Neural progenitor cell (in vitro differentiated cells): ENCODE measurements around the gene MRAS. TPM values are rescaled to one million over a fixed set of nuclear protein-coding genes. Genes with fewer than 3 reads are reported as not detected.

Source experiments
- DNase-seq: peaks from one replicate; pipeline ENCODE4 v3.0.0-alpha.2; 2016; ENCODE audit warnings: low spot score
- H2AFZ ChIP-seq: fragments of 200-600 bp; sonication (generic); replicated peaks from 2 replicates; pipeline ENCODE4 v1.6.1; 2016; ENCODE audit warnings: antibody characterized with exemption
- H3F3A ChIP-seq: fragments of 200-600 bp; sonication (generic); 2 replicates; pipeline ENCODE4 v1.6.1; 2016; ENCODE audit warnings: antibody characterized with exemption, low read depth
- H3K27ac ChIP-seq: fragments of 200-600 bp; sonication (generic); 2 replicates; pipeline ENCODE4 v1.5.1; 2016; ENCODE audit warnings: mild to moderate bottlenecking
- H3K27me3 ChIP-seq: fragments of 200-600 bp; sonication (generic); 2 replicates; pipeline ENCODE4 v1.6.1; 2016; ENCODE audit warnings: mild to moderate bottlenecking, moderate library complexity
- H3K36me3 ChIP-seq: fragments of 200-600 bp; sonication (generic); 2 replicates; pipeline ENCODE4 v1.5.1; 2016
- H3K4me1 ChIP-seq: fragments of 200-600 bp; sonication (generic); 2 replicates; pipeline ENCODE4 v1.6.1; 2016; ENCODE audit warnings: mixed run types
- H3K4me2 ChIP-seq: fragments of 200-600 bp; sonication (generic); 2 replicates; pipeline ENCODE4 v1.6.1; 2016
- H3K4me3 ChIP-seq: fragments of 200-600 bp; sonication (generic); 2 replicates; pipeline ENCODE4 v1.5.1; 2016
- H3K79me2 ChIP-seq: fragments of 200-600 bp; sonication (generic); 2 replicates; pipeline ENCODE4 v1.6.1; 2016; ENCODE audit warnings: low read depth
- H3K9ac ChIP-seq: fragments of 200-600 bp; sonication (generic); 2 replicates; pipeline ENCODE4 v1.6.1; 2016
- H3K9me3 ChIP-seq: fragments of 200-600 bp; sonication (generic); 2 replicates; pipeline ENCODE4 v1.5.1; 2016; ENCODE audit warnings: low read depth
- H4K20me1 ChIP-seq: fragments of 200-600 bp; sonication (generic); 2 replicates; pipeline ENCODE4 v1.6.1; 2016; ENCODE audit warnings: low read depth
- H3K27ac Mint-ChIP-seq: 3 replicates; pipeline ENCODE4 v1.8.0; 2021; ENCODE audit warnings: mixed read lengths
- H3K27me3 Mint-ChIP-seq: 2 replicates; pipeline ENCODE4 v1.8.0; 2022; ENCODE audit warnings: low read depth, mild to moderate bottlenecking, inconsistent platforms, moderate library complexity, mixed read lengths; ENCODE audit not compliant: insufficient read depth
- H3K36me3 Mint-ChIP-seq: 3 replicates; pipeline ENCODE4 v1.8.0; 2021; ENCODE audit warnings: mixed read lengths
- H3K4me1 Mint-ChIP-seq: 3 replicates; pipeline ENCODE4 v1.8.0; 2021; ENCODE audit warnings: mixed read lengths
- H3K4me3 Mint-ChIP-seq: 3 replicates; pipeline ENCODE4 v1.8.0; 2021; ENCODE audit warnings: mild to moderate bottlenecking, moderate library complexity, mixed read lengths
- H3K9me3 Mint-ChIP-seq: 3 replicates; pipeline ENCODE4 v1.8.0; 2020; ENCODE audit warnings: mixed read lengths
- CTCF ChIP-seq: fragments of 200-600 bp; sonication (generic); IDR thresholded peaks from 2 replicates; pipeline ENCODE4 v1.5.1; 2017; ENCODE audit warnings: antibody characterized with exemption, mild to moderate bottlenecking
- EZH2 ChIP-seq: fragments of 200-600 bp; sonication (generic); IDR thresholded peaks from 2 replicates; pipeline ENCODE4 v1.6.1; 2017; ENCODE audit warnings: antibody characterized with exemption, mild to moderate bottlenecking, moderate library complexity
- EZH2phosphoT487 ChIP-seq: fragments of 200-600 bp; sonication (generic); IDR thresholded peaks from 2 replicates; pipeline ENCODE4 v1.6.1; 2017; ENCODE audit warnings: antibody characterized with exemption
- total RNA-seq: library from RNA; depleted of rRNA; stranded (reverse); fragments of >200 nt; gene quantifications from 2 replicates; pipeline ENCODE4 v1.2.3, GENCODE V29; 2015; ENCODE audit warnings: low replicate concordance

Gene MRAS
- total RNA-seq, 1 donor from 2014 or later, result 17.2 TPM

- no peaks in the 10 kb centered on the region for H4K20me1 ChIP-seq
- no peak overlapping the region for H3K27ac Mint-ChIP-seq
- no peaks in the 10 kb centered on the region for H3K9me3 ChIP-seq
- no peaks in the 10 kb centered on the region for H3F3A ChIP-seq
- DNase-seq, result no peak
- no peaks in the 10 kb centered on the region for H3K36me3 ChIP-seq
- peaks cover 7% of the 10 kb centered on the region for H3K4me1 ChIP-seq
- H3K79me2 ChIP-seq, result no peaks in the 10 kb centered on the region
- H2AFZ ChIP-seq, result no peak overlapping the region
- no peak for TF ChIP-seq EZH2phosphoT487
- no peak for TF ChIP-seq CTCF
- no peak for TF ChIP-seq EZH2
- peaks cover 30% of the 10 kb centered on the region for H3K4me1 Mint-ChIP-seq
- H3K36me3 Mint-ChIP-seq, result no peaks in the 10 kb centered on the region
- no peak overlapping the region for H3K27ac ChIP-seq
- no peak overlapping the region for H3K9ac ChIP-seq
- peaks cover 5% of the 10 kb centered on the region for H3K27me3 Mint-ChIP-seq
- no peak overlapping the region for H3K4me3 ChIP-seq
- no peak overlapping the region for H3K4me3 Mint-ChIP-seq
- H3K27me3 ChIP-seq, result no peaks in the 10 kb centered on the region
- H3K4me2 ChIP-seq, result no peak overlapping the region
- no peaks in the 10 kb centered on the region for H3K9me3 Mint-ChIP-seq
Measured at GRCh38 chr3:138445654-138446053, 97.3 kb downstream of the MRAS start.

DNA sequence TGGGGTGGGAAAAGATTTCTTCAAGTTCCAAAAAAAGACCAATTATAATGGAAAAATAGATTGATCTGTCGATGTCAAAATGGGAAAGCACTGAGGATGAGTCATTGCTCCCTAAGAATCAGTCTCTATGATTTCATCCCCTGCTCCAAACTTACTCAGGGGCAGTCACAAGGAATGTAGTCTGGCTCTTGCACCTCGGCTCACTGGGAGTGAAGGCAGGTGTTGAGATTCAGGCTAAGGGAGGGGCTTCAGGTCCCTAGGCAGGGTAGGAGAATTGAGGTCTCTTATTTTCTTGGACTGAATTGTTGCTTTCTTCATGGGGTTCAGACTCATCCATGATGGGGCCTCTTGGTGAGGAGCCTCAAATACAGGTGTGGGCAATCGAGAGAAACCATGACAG lies 100.3 kb downstream of the MRAS start:
- H3K4me1 Mint-ChIP-seq, result peaks cover 4% of the 10 kb centered on the region

DNA sequence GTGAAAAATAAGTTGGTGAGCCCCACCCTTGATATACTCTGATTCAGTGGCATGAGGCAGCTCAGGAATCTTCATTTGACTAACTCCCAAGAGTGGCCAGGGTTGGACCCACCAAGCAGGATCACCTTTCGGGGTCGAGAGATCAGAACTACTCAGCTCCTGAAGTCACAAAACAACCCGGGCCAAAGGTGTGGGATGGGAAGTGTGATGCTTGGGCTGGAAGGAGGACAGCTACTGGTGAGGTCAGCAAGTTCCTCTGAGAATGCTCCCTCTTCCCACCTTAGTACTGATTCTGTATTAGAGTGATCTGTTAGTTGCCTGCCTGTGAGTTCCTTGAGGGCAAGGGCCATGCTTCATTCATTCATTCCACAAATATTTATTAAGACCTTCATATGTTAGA lies 101.1 kb downstream of the MRAS start:
- H3K4me3 Mint-ChIP-seq, result no peak overlapping the region
- Histone ChIP-seq H3K36me3 (no peaks in the 10 kb centered on the region), H3K4me1 (no peaks in the 10 kb centered on the region), H3K9ac (no peak overlapping the region), H3K27ac (no peak overlapping the region), H3K4me2 (no peak overlapping the region), H3K9me3 (no peaks in the 10 kb centered on the region), H3K79me2 (no peaks in the 10 kb centered on the region), H4K20me1 (no peaks in the 10 kb centered on the region), H2AFZ (no peak overlapping the region), H3K27me3 (no peaks in the 10 kb centered on the region), H3K4me3 (no peak overlapping the region), H3F3A (no peaks in the 10 kb centered on the region)
- no peaks in the 10 kb centered on the region for H3K36me3 Mint-ChIP-seq
- H3K27ac Mint-ChIP-seq, result no peak overlapping the region
- peaks cover 6% of the 10 kb centered on the region for H3K27me3 Mint-ChIP-seq
- H3K9me3 Mint-ChIP-seq, result no peaks in the 10 kb centered on the region
- no peak for TF ChIP-seq CTCF
- TF ChIP-seq EZH2phosphoT487, result no peak
- no peak for TF ChIP-seq EZH2
- no peak for DNase-seq
- no peaks in the 10 kb centered on the region for H3K4me1 Mint-ChIP-seq

More for the DNA sequence above, 100.3 kb downstream of the MRAS start:
- Mint-ChIP-seq H3K4me3 (no peak overlapping the region), H3K27me3 (peaks cover 6% of the 10 kb centered on the region), H3K36me3 (no peaks in the 10 kb centered on the region), H3K9me3 (no peaks in the 10 kb centered on the region), H3K27ac (no peak overlapping the region)
- no peak overlapping the region for H3K4me3 ChIP-seq
- H3K79me2 ChIP-seq, result no peaks in the 10 kb centered on the region
- H3F3A ChIP-seq, result no peaks in the 10 kb centered on the region
- H3K9ac ChIP-seq, result no peak overlapping the region
- H2AFZ ChIP-seq, result no peak overlapping the region
- no peak overlapping the region for H3K27ac ChIP-seq
- no peak for DNase-seq
- H3K4me2 ChIP-seq, result no peak overlapping the region
- no peaks in the 10 kb centered on the region for H4K20me1 ChIP-seq
- no peaks in the 10 kb centered on the region for H3K9me3 ChIP-seq
- H3K36me3 ChIP-seq, result no peaks in the 10 kb centered on the region
- H3K4me1 ChIP-seq, result no peaks in the 10 kb centered on the region
- TF ChIP-seq EZH2phosphoT487, result no peak
- no peak for TF ChIP-seq EZH2
- no peak for TF ChIP-seq CTCF
- no peaks in the 10 kb centered on the region for H3K27me3 ChIP-seq

DNA sequence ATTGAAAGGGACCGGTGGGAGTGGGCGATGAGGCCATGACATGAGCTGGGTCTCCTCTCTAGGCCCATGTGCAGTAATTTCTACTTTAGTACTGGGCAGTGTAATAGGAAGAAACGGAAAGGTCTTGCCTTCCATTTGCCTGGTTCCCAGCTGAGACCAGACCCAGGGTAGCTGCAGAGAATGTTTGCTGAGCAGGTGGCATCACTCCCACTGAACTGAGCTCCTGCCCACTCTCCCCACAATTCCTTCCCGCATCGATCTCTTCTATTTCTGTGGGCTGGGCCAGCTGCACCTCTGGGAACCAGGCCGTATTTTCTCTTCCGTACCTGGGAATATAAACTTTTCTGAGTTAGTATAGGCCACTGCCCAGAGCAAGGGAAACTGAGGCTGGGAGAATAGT lies 101.8 kb downstream of the MRAS start:
- Mint-ChIP-seq H3K36me3 (no peaks in the 10 kb centered on the region), H3K4me3 (no peak overlapping the region), H3K4me1 (no peaks in the 10 kb centered on the region), H3K27ac (no peak overlapping the region), H3K9me3 (no peaks in the 10 kb centered on the region), H3K27me3 (peaks cover 7% of the 10 kb centered on the region)
- Histone ChIP-seq H3K9ac (no peak overlapping the region), H3K27ac (no peak overlapping the region), H3K9me3 (no peaks in the 10 kb centered on the region), H3K4me1 (no peaks in the 10 kb centered on the region), H3K4me3 (no peak overlapping the region), H3F3A (no peaks in the 10 kb centered on the region), H2AFZ (no peak overlapping the region), H3K36me3 (no peaks in the 10 kb centered on the region), H3K79me2 (no peaks in the 10 kb centered on the region), H3K27me3 (no peaks in the 10 kb centered on the region), H4K20me1 (no peaks in the 10 kb centered on the region), H3K4me2 (no peak overlapping the region)
- no peak for TF ChIP-seq EZH2phosphoT487
- no peak for TF ChIP-seq EZH2
- TF ChIP-seq CTCF, result no peak
- no peak for DNase-seq
